ENCODE data around the gene MACROH2A2. TPM values are rescaled to one million over a fixed set of nuclear protein-coding genes. Genes with fewer than 3 reads are reported as not detected.

MACROH2A2 gene
- total and polyA plus RNA-seq, 2 of the 4 experiments (the other 2 are of a cell fraction), result 16.1 to 17.4 TPM

DNA sequence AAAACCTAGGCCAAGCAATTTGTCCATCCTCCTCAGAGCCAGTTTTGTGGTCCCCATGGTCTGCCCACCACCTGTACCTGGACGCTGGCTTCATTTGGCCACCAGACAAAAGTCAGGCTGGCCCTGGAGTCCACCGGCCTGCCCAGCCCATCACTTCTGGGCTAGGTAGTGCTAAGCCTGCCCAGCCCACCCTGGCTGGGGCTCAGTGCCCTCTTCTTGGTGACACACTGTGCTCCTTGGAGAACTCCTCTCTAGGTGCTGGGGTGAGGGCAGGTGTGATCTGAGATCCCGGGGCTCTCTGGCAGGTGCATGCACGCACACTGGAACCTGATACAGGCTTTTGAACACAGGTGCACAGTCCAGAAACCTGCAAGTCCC, 78.9 kb downstream of the MACROH2A2 start:
- H2BK20ac ChIP-seq (ENCODE audit: low read depth, low read length), result no peak overlapping the region
- H3K4me2 ChIP-seq (ENCODE audit: low read depth, low read length), result peak overlapping the region; percentile 87
- in situ Hi-C loops (cut with MboI; ENCODE audit: low sequenced_read_pairs), result loop anchor here (10.0 kb wide), 1 partner anchor 233 kb away; no protein-coding TSS in a partner anchor
- peaks cover 19% of the 10 kb centered on the region for H3K9me1 ChIP-seq (ENCODE audit: insufficient read depth, low read length)
- H2BK120ac ChIP-seq (ENCODE audit: low read depth, low read length), result 0 out of 2 replicates have a peak overlapping the region, but pooled peaks have one; percentile 60
- peaks cover 17% of the 10 kb centered on the region for H3K4me1 ChIP-seq (ENCODE audit: control insufficient read depth, insufficient read depth, low read length)
- no peak for DNase-seq
- no peak for TF ChIP-seq MAFK (IDR thresholded peaks at IDR 0.05; ENCODE audit: low read depth, low read length)
- TF ChIP-seq RCOR1 (IDR thresholded peaks at IDR 0.05; ENCODE audit: insufficient replicate concordance, low read length), result no peak
- no peak for TF ChIP-seq RAD21 (IDR thresholded peaks at IDR 0.05; ENCODE audit: low read length)
- no peak for TF ChIP-seq MAZ (IDR thresholded peaks at IDR 0.05; ENCODE audit: borderline replicate concordance, low read depth, low read length)
- WGBS, 2 experiments (ENCODE audit: extremely low coverage in 2 of 2, insufficient read length in 1 of 2), result no CpG with 5 or more reads among the region's 4 CpGs
- H3K9ac ChIP-seq (ENCODE audit: low read depth, low read length), result no peak overlapping the region
- peak overlapping the region; percentile 74 for H4K5ac ChIP-seq (ENCODE audit: low read depth, low read length)
- no peaks in the 10 kb centered on the region for H3K27me3 ChIP-seq (ENCODE audit: control insufficient read depth, insufficient read depth, low read length)
- no TSS peak for BruUV-seq (replicated peaks)
- intact Hi-C loops (cut with micrococcal nuclease), result no loop called here
- no peak overlapping the region for H3K4ac ChIP-seq (ENCODE audit: low read depth, low read length)
- ChIA-PET POLR2A (ENCODE audit: unreplicated experiment) (no interaction called here), CTCF (interaction anchor here (1.4 kb wide), 1 partner anchor 15 kb away, joined by 6 read pairs; the partner anchor contains the start of gene TYSND1)
- peak overlapping the region; percentile 95 for H3K14ac ChIP-seq (replicated peaks; ENCODE audit: low read depth, low read length)
- H4K91ac ChIP-seq (ENCODE audit: insufficient read depth, low read depth, low read length), result peak overlapping the region; percentile 93
- H3K18ac ChIP-seq (ENCODE audit: low read depth, low read length), result no peak overlapping the region
- H3K27ac ChIP-seq (ENCODE audit: insufficient read depth, low read length), result peak overlapping the region; percentile 7; the same call in 1 of the 2 replicates
- H3K9me3 ChIP-seq (ENCODE audit: control insufficient read depth, insufficient read depth, low read length), result no peaks in the 10 kb centered on the region
- H2BK15ac ChIP-seq (ENCODE audit: low read depth, low read length), result peak overlapping the region; percentile 70; the same call in 1 of the 3 replicates
- peak overlapping the region; percentile 53 for H2AFZ ChIP-seq (replicated peaks; ENCODE audit: low read length, poor library complexity)
- dilution Hi-C loops (cut with HindIII; ENCODE audit: low sequenced_read_pairs, unreplicated experiment), result no loop called here
- H3K56ac ChIP-seq (ENCODE audit: extremely low read depth, insufficient read depth, low read length), result no peak overlapping the region
- peak overlapping the region; percentile 64 to 86; a peak in 2 of 4 replicates for H4K8ac ChIP-seq (ENCODE audit: low read depth in 2 of 2, low read length in 2 of 2)
- peak overlapping the region; percentile 98 for H3K23ac ChIP-seq (ENCODE audit: low read depth, low read length)
- peaks cover 16 to 48% of the 10 kb centered on the region in 2 experiments for H3K79me1 ChIP-seq (ENCODE audit: low read depth in 1 of 2, low read length in 2 of 2)
- H2BK5ac ChIP-seq (ENCODE audit: low read depth, low read length, poor library complexity, severe bottlenecking), result peak overlapping the region; percentile 16
- ATAC-seq (ENCODE audit: low read depth), result no peak
- H2AK9ac ChIP-seq (replicated peaks; ENCODE audit: low read depth, low read length, poor library complexity), result peak overlapping the region; percentile 97
- peak overlapping the region; percentile 86 for H2AK5ac ChIP-seq (ENCODE audit: low read depth, low read length)
- H3K36me3 ChIP-seq (ENCODE audit: control insufficient read depth, insufficient read depth, low read length), result peaks cover 5% of the 10 kb centered on the region; the same call in 1 of the 2 replicates
- 0 out of 2 replicates have a peak, but pooled peaks cover 7% of the 10 kb centered on the region for H4K20me1 ChIP-seq (ENCODE audit: insufficient read depth, low read length)
- H3K4me3 ChIP-seq (ENCODE audit: insufficient read depth, low read depth, low read length), result no peak overlapping the region
